Urinary bladder (tissue), 4 donors: ENCODE results near the gene TSPAN14. TPM values are rescaled to one million over a fixed set of nuclear protein-coding genes. Genes with fewer than 3 reads are reported as not detected.
"Not testable (repeated sequence)": the region's sequence is repeated elsewhere in the genome, so short reads cannot be mapped to it uniquely, and the experiment has no call there.

Source experiments
- DNase-seq: peaks from one replicate; pipeline ENCODE4 v3.0.0-alpha.2; 2015; ENCODE audit errors: extremely low spot score
- H3K27ac ChIP-seq: one replicate; pipeline ENCODE4 v1.5.1; 2013; ENCODE audit warnings: low read depth, mild to moderate bottlenecking, moderate library complexity
- H3K36me3 ChIP-seq: one replicate; pipeline ENCODE4 v1.6.1; 2013; ENCODE audit warnings: mild to moderate bottlenecking, moderate library complexity; ENCODE audit not compliant: insufficient read depth
- H3K4me1 ChIP-seq: one replicate; pipeline ENCODE4 v1.6.1; 2013; ENCODE audit warnings: mild to moderate bottlenecking, moderate library complexity; ENCODE audit not compliant: insufficient read depth
- H3K4me3 ChIP-seq: one replicate; pipeline ENCODE4 v1.5.1; 2013; ENCODE audit warnings: low read depth, low read length
- WGBS: extraction: QIAGEN DNeasy Blood & Tissue Kit; methylation state at CpG from one replicate; pipeline ENCODE4 v1.1.7; 2013; 5-methylcytosine and 5-hydroxymethylcytosine counted together
- polyA plus RNA-seq: library from polyadenylated mRNA; stranded (reverse); fragments of 200-250 nt; gene quantifications from one replicate; pipeline ENCODE4 v1.2.3, GENCODE V29; 2013
- total RNA-seq: library from RNA; depleted of rRNA; stranded (reverse); fragments of >200 nt; gene quantifications from one replicate; pipeline ENCODE4 v1.2.3, GENCODE V29; 2014
- donor health status: healthy with polysubstance abuse.
- donor health status: healthy.

Gene TSPAN14
- total and polyA plus RNA-seq, 2 donors: 26.4 to 65.1 TPM

GRCh38 chr10:80537086-80537735 lies 83.1 kb downstream of the TSPAN14 start:
- Histone ChIP-seq H3K4me1 (no peaks in the 10 kb centered on the region), H3K4me3 (no peak overlapping the region), H3K27ac (no peak overlapping the region), H3K36me3 (no peaks in the 10 kb centered on the region)
- WGBS: 52% methylated on average over 8 of the region's 8 CpGs
- peak; percentile 18 for DNase-seq

- WGBS: 92% methylated on average over 19 of the region's 19 CpGs
- no peak for DNase-seq
- Histone ChIP-seq H3K4me3 (no peak within 1 kb of the TSS), H3K4me1 (no peaks in the 10 kb centered on the region), H3K27ac (no peak within 1 kb of the TSS), H3K36me3 (no peaks in the 10 kb centered on the region)
These were observed 83.8 kb downstream of the TSPAN14 start, which contains the start of gene SH2D4B for GRCh38 chr10:80537736-80538480. Gene SH2D4B, plus strand, starts transcription at chr10:80537902. Its CDS starts 430 bp downstream, at chr10:80538332.

GRCh38 chr10:80538481-80539185 lies 84.5 kb downstream of the TSPAN14 start:
- Histone ChIP-seq H3K4me3 (no peak overlapping the region), H3K4me1 (no peaks in the 10 kb centered on the region), H3K36me3 (no peaks in the 10 kb centered on the region), H3K27ac (no peak overlapping the region)
- WGBS: 91% methylated on average over 16 of the region's 16 CpGs
- DNase-seq: no peak

DNA sequence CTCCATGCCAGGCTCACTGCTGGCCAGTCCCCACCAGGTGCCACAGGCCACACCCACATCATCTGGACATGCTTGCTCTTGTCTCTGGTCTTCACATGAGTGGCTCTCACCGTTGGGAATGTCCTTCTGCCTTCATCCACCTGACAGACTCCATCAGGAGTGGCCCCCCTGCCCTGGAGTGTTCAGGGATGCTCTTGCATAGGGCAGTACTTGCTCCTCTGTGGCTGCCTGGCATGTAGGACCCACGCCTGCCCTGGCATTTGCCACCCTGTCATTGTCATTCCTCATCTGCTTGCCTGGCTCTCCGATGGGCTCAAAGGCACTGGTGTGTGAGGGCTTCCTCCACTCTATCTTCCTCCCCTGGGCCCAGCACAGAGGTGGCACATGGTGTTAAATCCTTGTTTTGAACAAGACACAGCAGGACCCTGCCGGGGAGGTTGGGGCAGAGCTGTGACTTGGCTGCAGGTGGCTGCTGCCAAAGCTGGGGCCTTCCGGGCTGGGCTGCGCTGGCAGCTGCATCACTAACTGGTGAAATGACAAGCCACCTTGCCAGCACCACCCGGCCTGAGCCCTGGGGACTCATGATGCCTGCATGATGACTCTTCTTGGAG lies 85.4 kb downstream of the TSPAN14 start:
- H3K4me3 ChIP-seq: no peak overlapping the region
- H3K27ac ChIP-seq: no peak overlapping the region
- no peaks in the 10 kb centered on the region for H3K36me3 ChIP-seq
- no peak for DNase-seq
- no peaks in the 10 kb centered on the region for H3K4me1 ChIP-seq
- 74% methylated on average over 7 of the region's 7 CpGs for WGBS

- H3K36me3 ChIP-seq: no peaks in the 10 kb centered on the region
- H3K27ac ChIP-seq: no peak overlapping the region
- 76% methylated on average over 11 of the region's 11 CpGs for WGBS
- H3K4me1 ChIP-seq: no peaks in the 10 kb centered on the region
- no peak overlapping the region for H3K4me3 ChIP-seq
- DNase-seq: no peak
These were observed 86.0 kb downstream of the TSPAN14 start for GRCh38 chr10:80540136-80540535.

- Histone ChIP-seq H3K4me1 (no peaks in the 10 kb centered on the region), H3K36me3 (no peaks in the 10 kb centered on the region), H3K27ac (no peak overlapping the region), H3K4me3 (no peak overlapping the region)
- no peak for DNase-seq
- 66% methylated on average over 9 of the region's 9 CpGs for WGBS
These were observed 86.5 kb downstream of the TSPAN14 start for GRCh38 chr10:80540618-80540980.

GRCh38 chr10:80540981-80541750 lies 87.1 kb downstream of the TSPAN14 start:
- no peak for DNase-seq
- H3K4me3 ChIP-seq: no peak overlapping the region
- H3K27ac ChIP-seq: no peak overlapping the region
- H3K36me3 ChIP-seq: no peaks in the 10 kb centered on the region
- 76% methylated on average over 11 of the region's 11 CpGs for WGBS
- H3K4me1 ChIP-seq: no peaks in the 10 kb centered on the region

DNA sequence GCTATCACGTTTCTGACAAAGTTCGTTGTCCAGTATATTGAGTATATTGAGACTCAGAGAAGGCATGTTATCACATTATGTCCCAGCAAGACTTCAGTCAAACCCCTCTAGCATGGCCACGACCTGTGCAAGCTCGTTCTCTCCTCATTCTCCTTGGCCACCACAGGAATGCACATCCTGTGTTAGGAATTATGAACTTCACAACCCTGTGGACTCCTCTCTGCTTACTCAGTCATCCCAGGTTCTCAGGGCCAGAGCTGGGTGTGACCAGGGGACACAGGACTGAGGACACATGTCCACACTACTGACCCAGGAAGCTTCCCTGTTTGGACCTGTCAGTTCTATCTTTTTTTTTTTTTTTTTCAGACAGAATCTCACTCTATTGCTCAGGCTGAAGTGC lies 87.9 kb downstream of the TSPAN14 start:
- DNase-seq: no peak
- H3K36me3 ChIP-seq: no peaks in the 10 kb centered on the region
- no peak overlapping the region for H3K27ac ChIP-seq
- 79% methylated on average over 4 of the region's 4 CpGs for WGBS
- H3K4me1 ChIP-seq: no peaks in the 10 kb centered on the region
- H3K4me3 ChIP-seq: no peak overlapping the region

GRCh38 chr10:80542652-80543318 lies 88.7 kb downstream of the TSPAN14 start:
- H3K36me3 ChIP-seq: no peaks in the 10 kb centered on the region
- DNase-seq: no peak
- H3K4me1 ChIP-seq: no peaks in the 10 kb centered on the region
- WGBS: 85% methylated on average over 19 of the region's 19 CpGs
- H3K4me3 ChIP-seq: no peak overlapping the region
- H3K27ac ChIP-seq: no peak overlapping the region

- 96% methylated on average over 25 of the region's 25 CpGs for WGBS
- H3K36me3 ChIP-seq, H3K27ac ChIP-seq, H3K4me1 ChIP-seq, DNase-seq, H3K4me3 ChIP-seq: not testable (repeated sequence)
These were observed 89.2 kb downstream of the TSPAN14 start for GRCh38 chr10:80543319-80543672.

DNA sequence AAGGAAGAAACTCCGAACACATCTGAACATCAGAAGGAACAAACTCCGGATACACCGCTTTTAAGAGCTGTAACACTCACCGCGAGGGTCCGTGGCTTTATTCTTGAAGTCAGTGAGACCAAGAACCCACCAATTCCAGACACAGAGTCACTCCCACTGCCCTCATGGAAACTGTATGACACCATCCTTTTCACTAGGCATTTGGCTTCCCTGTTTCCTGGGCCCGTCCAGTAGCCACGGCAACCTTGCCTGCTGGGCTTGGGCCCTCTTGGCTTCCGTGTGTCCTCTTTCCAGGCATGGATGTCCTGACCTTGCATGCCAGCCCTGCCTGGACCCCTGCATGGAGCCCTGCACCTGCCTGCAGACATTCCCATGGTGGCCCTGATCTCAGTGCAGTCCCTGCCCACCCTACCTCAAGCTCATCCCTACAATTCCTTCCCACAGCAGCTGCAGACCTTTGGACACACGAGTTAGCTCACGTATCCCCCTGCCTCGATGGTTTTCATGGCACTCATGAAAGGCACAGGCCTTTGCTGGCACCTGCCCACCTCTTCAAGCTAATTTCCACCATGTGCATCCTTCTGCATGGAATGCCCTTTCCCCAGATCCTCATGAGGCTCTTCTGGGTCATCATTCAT lies 90.3 kb downstream of the TSPAN14 start:
- WGBS: 95% methylated on average over 12 of the region's 12 CpGs
- DNase-seq: no peak
- H3K27ac ChIP-seq: no peak overlapping the region
- H3K4me1 ChIP-seq: no peaks in the 10 kb centered on the region
- no peak overlapping the region for H3K4me3 ChIP-seq
- H3K36me3 ChIP-seq: no peaks in the 10 kb centered on the region

DNA sequence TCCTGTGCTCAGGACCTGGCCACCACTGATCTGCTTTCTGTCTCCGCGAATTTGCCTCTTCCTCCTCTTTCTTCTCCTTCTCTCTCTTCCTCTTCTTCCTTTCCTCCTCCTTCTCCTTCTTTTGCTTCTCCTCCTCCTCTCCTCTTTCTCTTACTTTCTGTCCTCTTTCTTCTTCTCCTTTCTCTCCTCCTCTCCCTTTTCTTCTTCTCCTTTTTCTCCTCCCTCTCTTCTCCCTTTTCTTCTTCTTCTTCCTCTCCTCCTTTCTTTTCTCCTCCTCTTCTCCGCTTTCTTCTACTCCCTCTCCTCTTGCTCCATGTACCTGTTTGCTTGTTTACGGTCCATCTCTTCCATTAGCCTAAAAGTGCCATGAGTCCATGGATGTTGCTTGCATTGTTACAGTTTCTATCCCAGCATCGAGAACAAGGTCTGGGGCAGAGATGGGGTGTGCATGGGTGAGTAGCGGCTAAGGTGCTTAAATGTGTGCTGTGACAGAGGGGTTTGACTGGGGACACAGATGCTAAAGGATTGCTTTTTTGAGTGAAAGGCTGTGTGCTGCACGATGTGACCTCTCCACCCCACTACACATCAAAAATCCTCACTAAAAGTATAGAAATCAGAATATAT lies 91.3 kb downstream of the TSPAN14 start:
- no peak for DNase-seq
- 89% methylated on average over 7 of the region's 7 CpGs for WGBS
- Histone ChIP-seq H3K4me1 (no peaks in the 10 kb centered on the region), H3K4me3 (no peak overlapping the region), H3K36me3 (no peaks in the 10 kb centered on the region), H3K27ac (no peak overlapping the region)
